HG03095 (cell line): ENCODE measurements around the gene CGRRF1.

Source experiments
- ATAC-seq: cut with Tn5 transposase; IDR thresholded peaks from one replicate; pipeline ENCODE4 v1.9.1; 2021; ENCODE audit warnings: moderate library complexity; ENCODE audit not compliant: unreplicated experiment

The CGRRF1 gene, protein sequence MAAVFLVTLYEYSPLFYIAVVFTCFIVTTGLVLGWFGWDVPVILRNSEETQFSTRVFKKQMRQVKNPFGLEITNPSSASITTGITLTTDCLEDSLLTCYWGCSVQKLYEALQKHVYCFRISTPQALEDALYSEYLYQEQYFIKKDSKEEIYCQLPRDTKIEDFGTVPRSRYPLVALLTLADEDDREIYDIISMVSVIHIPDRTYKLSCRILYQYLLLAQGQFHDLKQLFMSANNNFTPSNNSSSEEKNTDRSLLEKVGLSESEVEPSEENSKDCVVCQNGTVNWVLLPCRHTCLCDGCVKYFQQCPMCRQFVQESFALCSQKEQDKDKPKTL

DNA sequence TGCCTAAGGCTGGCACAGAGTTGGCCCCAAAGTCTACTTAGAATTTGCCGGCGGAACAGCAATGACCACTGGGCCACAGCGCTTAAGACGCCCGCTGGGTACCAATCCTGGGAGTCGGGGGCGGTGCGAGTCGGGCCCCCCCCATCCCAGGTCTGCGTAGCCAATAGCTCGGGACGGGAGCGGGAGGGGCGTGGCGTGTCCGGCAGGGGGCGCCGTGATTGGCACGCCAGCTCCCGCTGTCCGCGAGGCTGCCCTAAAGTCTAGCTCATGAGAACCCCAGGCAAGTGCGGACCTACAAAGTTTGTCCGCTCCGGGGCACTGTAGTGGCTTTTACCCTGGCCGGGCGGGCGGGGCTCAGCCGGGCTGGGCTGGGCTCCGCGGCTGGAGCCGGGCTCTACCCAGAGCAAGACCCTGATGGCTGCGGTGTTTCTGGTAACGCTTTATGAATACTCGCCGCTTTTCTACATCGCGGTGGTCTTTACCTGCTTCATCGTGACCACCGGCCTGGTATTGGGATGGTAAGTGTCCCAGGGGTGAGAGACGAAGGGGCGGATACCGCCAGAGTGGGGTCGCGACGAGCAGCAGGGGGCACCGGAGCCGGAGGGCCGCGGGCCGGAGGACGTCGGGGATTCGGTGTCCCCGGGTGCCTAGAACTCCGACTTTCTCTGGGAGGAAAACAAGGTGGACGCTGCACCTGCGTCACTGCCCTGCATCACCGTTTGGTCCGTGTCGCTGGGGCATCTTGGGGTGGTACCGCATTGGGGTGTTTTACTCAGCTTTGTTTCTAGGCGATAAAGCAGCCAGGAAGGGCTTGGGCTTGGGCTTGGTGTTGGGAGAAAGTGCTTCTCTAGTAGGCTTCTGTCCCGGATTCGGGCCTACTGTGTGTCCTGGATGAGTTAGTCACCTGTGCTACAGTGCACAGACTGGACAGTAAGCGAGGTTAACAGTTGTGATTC lies at the start of gene CGRRF1:
TSS of gene CGRRF1 (plus strand) at position 361 of the 956 bp plus-strand sequence. CDS start at position 415, 54 bp downstream.
- peak; percentile 93 for ATAC-seq

DNA sequence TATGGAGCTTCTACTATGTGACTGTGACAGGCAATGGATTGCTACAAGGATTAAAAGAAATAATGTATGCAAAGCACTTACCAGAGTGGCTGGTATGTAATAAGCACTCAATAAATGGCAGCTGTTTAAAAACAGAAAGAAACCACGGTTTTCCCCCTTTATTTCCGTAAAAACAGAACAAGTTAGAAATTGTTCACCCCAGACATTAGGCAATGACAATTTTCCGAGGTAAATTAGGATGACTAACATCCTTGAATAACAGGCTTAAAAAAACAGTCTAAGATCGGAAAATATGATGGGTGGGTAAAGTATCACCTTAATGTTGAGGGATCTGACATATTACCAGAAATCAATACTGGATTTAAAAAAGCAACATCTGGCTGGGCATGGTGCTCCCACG lies 47.7 kb upstream of the CGRRF1 start:
- ATAC-seq = no peak

DNA sequence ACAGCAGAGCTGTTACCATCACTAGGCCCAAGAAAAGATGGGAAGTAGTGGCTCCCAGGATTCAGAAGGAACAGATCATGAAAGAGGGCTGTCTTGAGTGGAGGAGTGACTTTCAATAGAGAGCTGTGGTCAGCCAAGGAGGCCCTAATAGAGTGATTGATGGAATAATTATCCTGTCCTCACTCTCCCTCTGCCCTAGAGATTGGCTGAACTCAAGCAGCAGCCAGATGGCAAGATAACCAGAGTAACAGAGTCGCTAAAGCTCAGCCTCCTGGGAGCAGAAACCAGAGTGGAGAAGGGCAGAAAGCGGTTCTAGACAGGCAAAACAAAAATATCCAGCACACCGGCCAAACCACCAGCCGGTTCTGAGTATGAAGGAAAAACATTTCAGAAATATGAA lies 44.1 kb upstream of the CGRRF1 start:
- no peak for ATAC-seq

DNA sequence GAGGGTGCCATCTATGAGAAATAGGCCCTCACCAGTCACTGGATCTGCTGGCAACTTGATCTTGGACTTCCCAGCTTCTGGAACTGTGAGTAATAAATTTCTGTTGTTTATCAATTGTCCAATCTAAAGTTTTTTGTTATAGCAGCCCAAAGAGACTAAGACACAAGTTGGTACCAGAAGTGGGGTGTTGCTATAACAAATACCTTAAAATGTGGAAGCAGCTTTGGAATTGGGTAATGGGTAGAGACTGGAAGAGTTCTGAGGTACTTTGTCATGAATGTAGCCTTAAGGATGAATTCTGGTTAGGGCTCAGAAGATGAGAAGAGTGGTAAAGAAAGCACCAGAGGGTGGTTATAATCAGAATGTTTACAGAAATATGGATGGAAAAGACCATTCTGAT lies 42.4 kb upstream of the CGRRF1 start:
- ATAC-seq = no peak

DNA sequence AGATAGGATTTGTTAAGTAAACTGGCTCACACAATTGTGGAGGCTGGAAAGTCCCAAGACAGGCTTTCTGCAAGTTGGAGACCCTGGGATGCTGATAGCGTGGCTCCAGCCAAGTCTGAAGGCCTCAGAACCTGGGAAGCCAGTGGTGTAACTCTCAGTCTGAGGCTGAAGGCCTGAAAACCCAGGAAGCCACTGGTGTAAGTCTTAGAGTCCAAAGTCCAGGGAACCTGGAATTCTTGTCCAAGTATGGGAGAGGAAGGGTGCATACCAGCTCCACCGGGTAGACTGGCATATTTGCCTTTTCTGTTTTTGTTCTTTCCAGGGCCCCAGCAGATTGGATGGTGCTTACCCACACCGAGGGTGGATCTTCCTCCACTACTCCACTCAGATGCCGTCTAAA lies 39.0 kb upstream of the CGRRF1 start:
- no peak for ATAC-seq

DNA sequence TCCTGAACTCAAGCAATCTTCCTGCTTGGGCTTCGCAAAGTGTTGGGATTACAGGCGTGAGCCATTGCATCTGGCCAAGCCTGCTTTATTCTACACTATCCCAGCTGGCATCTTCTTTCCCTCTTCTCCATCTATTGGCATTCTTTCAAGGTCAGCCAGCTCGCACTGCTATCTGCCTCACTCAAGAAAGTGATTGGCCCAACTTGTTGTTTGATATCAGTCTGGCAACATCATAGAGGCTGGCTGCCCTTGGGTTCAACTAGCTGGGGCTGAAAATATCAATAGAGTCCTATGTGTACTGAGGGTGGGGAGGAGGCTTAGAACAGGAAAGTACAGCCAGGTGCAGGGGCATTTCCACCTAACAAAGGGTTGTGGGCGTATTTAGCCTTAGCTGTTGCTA lies 38.1 kb upstream of the CGRRF1 start:
- ATAC-seq = no peak

DNA sequence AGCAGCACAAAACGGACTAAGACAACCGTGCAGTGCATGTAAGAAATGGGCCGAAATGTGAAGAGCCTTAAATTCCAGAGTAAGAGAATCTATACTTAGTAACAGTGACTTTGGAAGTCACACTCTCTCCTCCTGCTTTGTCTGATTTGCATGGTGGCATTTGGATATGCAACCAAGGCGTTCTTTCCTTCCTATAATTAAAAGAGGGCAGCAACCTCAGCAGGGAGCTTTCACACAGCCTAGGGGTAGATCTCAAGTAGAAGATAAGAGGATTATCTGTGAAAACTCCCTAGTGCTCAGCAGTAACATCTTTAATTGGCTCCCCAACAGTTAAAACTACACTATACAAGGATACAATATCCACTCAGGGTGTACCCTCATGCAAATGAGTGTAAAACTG lies 37.4 kb upstream of the CGRRF1 start:
- no peak for ATAC-seq

DNA sequence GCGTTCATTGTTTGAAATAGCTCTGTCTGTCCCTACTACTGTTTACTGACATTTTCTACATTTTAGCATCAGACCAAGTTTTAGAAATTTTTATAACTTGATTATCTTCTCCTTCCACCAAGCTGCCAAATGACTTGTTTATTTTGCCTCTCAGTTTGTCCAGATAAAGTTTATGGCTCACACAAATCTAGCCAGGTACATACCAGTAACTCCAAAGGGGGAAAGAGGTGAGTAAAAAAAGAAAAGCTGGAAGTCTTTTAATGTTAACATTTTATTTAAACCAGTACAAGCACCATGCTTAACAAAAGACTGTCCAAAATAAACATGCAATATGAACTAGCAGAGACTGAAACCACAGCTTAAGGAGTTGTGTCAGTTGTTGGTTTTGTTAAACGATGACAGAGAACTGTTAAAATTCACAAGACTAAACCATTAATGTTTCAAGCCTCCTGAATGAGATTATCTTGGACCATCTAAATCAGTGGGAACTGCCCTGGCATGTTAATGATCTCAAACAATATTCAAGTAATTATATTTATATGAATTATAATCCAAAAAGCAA lies 35.4 kb upstream of the CGRRF1 start:
- no peak for ATAC-seq

DNA sequence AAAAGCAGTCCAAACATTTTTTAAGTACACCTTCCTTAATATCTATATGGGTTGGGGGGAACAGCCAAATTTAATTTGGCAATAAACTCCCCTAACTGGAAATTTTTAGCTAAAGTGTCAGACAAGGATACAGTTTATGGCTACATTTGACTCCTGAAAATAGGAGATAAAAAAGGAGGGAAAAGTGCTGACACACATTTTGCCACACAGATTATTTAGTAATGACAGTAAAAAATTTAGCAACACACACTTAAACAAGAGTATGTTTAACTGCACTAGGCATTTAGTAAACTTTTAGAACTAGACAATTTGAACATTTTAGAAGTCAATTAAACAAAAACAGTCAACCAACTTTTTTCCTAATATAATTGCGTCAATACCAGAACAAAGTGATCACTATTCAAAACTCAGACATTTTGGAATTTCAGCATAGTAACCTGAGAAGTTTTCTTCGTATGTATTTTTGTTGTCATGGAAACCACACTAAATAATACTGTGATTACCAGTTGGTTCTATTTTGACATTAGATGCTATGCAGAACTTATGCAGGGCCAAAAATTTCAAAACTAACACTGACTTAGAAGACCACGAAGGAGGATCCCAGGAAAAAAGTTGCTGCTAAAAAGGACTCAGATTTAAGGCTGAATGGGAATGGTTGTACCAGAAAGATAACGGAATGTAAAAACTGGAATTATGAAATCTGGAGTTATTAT lies 34.4 kb upstream of the CGRRF1 start:
- ATAC-seq = no peak

DNA sequence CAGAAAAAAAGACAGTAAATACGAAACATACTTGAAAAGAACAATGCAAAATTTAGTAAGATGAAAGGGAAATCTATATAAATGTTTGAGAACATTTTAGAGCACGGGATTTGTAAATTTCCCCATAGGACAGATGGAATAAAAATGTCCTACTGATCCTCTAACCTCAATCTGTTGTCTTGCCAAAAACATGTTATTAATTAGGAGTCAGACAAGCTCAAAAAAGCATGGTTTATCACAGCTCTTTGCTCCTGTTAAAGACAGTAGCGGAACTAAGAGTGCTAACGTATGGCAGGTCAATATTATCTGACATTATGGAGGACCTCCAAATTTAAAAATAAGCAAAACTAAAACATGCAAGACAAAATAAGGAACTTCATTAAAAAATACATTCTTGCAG lies 33.8 kb upstream of the CGRRF1 start:
- no peak for ATAC-seq

DNA sequence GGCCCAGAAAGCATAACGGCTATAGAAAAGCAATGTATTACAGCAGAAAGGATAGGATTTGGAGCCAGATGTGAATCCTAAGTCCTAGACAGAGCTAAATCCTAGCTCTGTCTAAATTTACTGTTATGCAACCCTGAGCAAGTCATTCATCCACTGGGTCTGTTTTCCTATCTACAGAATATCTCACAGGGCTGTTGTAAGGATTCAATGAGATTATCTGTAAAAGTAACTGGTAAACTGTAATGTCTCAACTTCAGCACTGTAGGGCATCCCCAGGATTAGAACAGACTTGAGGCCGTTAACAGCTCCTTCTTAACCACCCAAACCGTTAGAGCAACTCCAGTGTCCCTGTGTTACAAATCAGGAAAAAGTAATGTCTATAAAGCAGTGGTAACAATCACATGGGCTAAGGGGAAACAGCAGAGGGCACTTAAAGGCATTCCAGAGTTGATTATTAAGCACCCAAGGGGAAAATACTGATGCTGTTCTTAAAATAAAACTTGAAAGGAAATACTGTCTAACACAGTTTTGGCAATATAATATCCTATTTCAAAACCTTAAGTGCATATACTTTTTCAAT lies 31.0 kb upstream of the CGRRF1 start:
- ATAC-seq = no peak

DNA sequence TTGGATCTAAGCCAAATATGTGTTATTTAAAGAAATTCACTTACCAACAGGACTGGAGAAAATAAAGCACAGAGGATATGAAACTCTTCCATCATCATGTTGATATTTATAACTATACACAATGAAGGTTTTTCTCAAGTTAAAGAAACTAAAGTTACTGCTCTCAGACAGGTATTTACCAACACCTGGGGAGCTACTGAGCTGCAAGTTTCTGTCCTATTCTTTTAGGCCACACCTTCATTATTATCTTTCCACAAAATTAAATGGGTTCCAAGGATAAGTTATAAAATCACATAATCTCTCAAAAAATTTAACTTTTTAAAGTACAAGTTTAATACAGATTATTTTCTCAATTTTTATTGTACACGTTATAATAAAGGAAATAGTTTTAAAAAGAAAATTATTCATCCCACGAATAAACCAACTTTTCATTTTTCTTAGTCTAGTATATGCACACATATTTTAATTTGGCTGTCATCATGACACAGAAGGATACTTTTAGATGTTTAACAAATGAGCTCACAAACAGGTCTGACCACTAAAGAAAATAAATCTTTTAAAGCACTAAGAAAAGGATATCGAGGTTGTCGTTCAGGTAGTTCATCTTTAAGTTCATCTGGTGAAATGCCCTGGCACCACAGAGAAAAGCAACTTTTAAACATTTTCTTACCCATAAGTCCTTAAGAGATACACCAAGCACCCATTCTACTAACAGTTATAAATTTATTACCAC lies 28.7 kb upstream of the CGRRF1 start:
- ATAC-seq = no peak

DNA sequence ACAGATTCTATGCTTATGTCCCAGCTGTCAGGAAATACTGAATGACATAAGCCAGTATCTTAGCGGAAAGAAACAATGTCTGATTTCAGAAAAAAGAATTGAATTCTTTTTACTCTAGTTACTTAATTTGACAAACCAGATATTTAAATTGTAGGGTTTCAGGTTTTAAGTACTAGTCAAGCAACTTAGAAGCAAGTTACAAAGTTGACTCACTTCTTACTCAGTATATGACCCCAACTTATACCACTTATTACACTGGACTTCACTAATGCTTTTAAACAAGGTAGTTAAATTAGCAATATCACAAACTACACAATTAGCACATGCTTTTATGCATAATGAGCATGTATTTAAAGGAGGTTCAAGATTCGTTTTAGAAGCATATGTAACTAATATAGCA lies 28.0 kb upstream of the CGRRF1 start:
- no peak for ATAC-seq

DNA sequence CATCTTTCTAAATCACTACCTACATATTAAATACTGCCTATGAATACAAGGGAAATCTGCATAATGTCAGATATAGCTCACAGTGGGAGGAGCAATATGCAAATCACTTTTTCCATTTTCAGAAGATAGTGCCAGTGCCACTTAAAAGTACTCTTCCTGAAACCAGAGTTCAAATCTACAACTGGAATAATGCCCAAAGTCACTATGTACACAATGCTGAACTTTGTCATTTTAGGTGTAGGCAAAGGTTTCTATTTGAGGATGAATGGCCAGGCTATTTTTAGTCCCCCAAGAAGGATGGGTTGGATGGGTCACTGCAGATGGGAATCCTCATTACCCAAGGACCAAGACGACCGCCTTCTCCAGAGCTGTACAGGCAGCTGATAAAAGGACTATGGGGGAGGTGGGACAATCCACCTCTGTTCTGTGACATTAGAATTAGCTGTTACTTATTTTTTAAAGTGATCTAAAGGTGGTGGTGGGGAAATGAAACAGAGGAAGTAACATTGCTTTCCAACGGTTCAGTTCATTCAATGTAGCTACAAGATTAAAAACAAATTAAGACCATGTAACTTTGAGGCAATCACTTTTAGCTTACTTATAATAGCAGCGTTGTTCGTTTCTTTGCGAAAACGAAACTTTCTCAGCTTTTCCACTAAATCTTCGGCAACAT lies 26.5 kb upstream of the CGRRF1 start:
- ATAC-seq = no peak

DNA sequence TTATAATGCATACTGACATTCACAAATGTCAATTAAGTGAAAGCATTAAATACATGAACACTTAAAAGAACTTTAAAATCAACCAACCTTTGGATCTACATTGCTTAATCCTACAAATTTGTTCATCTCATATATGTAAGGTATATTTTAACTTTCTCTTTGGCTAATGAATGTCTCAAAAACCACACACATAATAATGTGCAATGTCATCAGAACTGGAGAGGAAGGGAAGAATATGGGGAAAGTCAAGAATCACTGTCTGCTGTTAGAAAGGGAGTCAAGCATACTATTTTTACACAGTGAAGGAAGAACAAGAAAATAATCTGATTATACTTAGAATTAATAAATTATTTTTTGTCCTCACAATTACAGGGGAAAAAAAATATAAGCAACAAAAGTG lies 25.9 kb upstream of the CGRRF1 start:
- ATAC-seq = no peak

DNA sequence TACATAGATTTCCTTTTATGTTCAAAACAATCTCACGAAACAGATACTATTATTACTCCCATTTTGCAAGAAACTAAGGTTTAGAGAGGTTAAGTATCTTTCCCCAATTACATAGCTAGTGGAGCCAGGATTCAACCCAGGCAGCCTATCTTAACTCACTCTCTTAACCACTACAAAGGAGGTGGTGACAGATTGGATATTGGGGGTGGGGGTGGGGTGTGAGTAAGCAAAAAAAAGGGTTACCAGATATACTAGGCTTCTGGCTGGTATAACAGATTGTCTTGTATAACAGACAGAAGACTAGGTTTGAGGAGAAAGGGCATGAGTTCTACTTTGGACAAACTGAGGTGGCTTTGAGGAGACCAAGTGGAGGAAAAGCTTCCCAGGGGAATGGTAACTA lies 23.0 kb upstream of the CGRRF1 start:
- no peak for ATAC-seq

DNA sequence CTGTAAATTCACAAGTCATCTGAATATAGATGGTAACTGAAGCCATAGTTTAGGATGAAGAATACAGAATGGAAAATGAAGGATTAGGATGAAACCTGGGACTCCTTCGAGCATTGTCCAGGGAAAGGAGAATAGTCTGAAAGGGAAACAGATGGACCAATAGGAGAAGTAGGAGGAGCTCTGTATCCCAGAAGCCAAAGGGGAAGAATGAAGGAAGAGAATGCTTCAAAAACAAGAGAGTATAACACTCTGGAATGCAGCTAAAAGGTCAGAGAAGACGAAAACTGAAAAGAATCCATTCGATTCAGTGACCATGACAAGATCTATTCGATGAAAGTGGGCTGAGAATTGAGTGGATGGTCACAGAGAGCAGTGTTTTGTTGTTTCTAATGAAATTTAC lies 21.9 kb upstream of the CGRRF1 start:
- no peak for ATAC-seq

DNA sequence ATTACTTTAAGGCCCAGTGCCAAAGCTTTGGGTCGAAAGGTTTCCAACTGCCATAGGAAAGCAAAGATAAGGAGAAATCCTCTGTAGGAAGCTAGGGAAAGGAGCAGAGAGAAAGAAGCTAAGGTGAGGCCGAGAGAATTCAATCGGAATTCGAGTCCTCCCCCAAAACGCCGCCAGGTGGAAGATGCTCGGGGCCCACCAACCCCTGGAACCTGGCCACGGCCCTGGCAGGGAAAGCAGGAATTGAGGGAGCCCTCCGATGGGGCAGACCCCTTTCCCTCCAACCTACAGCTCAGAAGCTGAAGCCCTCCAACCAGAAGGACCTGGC lies 21.4 kb upstream of the CGRRF1 start:
- peak; percentile 10 for ATAC-seq

DNA sequence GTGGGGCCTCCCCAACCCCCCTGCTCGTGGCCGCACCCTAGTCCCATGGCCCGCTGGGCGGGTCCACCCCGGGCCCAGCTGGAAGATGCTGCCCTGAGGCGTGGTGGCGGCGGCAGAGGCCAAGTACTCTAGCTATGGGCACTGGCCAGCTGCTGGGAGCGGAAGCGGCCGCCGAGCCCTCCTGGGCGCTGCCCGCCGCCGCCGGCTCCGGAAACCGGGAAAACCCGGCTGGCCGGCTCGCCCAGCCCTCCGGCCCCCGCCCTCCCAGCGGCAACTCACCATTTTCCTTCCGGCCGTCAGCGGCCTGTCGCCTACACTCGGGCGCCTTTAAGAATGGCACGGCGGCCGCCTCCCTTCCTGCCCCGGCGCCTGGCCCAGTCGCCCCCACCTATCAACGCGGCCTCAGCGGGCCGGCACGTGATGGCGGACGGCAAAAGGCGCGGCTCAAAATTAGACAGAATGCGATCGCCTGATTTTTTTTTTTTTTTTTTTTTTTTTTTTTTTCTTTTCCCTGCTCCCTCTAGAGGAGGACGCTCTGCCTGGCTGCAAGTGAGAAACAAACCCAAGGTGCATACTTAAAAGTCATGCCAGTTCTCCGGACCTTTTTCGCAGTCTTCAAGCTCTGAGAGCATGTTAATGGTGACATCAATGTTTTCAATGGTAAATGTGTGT lies 20.9 kb upstream of the CGRRF1 start, which contains the start of gene GMFB:
TSS of gene GMFB (minus strand) at position 335 of the 672 bp plus-strand sequence. CDS start at position 282, 53 bp downstream.
- peak; percentile 91 for ATAC-seq
